ENCODE measurements around the gene GPSM3. TPM values are rescaled to one million over a fixed set of nuclear protein-coding genes. Genes with fewer than 3 reads are reported as not detected.

GPSM3 gene
- total RNA-seq, 1 experiment from 2014 or later, result 11.8 TPM

DNA sequence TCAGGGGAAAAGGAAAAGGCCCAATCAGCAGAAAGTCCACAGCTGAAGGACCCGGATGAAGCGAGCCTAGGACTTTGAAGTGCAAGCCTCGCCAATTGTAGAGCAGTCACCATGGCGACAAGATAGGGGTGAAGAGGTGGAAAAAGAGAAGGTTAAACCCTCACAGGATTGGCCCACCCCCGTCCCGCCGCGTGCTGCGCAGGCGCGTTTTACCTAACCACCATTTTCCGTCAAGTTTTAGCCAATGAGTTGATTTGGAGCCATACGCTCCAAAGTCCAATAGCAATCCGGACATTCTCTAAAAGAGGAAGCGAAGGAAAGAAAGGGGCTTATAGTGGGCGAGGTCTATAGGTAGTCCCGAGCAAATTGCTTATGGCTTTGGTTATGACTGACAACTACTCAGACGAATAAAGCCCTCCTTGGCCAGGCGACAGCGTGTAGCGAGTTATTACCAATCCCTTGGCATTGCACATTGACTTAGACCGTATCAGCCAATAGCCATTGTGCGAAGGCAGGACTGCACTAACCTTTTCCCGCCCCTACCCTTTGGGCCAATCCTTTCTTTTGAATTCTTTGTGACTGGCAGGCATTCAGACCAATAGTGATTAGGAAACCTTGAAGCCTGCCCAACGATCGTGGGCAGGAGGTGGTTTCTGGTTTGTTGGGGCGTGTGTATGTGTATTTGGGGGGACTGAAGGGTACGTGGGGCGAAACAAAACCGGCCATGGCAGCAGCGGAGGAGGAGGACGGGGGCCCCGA, 14.5 kb downstream of the GPSM3 start, which contains the start of gene RNF5:
RNF5 (plus strand) TSS at position 618 of the 759 bp plus-strand sequence; CDS start at position 725, 107 bp downstream.
- Histone ChIP-seq H3K4me2 (ENCODE audit: insufficient read depth, insufficient read length, low read length) (peak within 1 kb of the TSS; percentile 83), H4K8ac (replicated peaks; ENCODE audit: insufficient read length, low read depth, low read length) (no peak within 1 kb of the TSS), H2AK5ac (ENCODE audit: insufficient read length, low read length) (no peak within 1 kb of the TSS), H3K23me2 (ENCODE audit: insufficient read length, low read depth, low read length, poor library complexity, severe bottlenecking) (peaks cover 22% of the 10 kb centered on the region), H3K14ac (ENCODE audit: insufficient read depth, low read length) (peak within 1 kb of the TSS; percentile 86; the same call in 1 of the 2 replicates), H3K9me3 (ENCODE audit: control insufficient read depth, low read depth, low read length) (no peaks in the 10 kb centered on the region), H3K23ac (ENCODE audit: insufficient read length, low read depth, low read length) (no peak within 1 kb of the TSS), H2BK120ac (ENCODE audit: low read depth, low read length, poor library complexity, severe bottlenecking) (peak within 1 kb of the TSS; percentile 93), H3K79me2 (ENCODE audit: insufficient read depth, low read length) (peaks cover 20% of the 10 kb centered on the region; the same call in 1 of the 2 replicates), H3K4me1 (ENCODE audit: insufficient read depth, low read length) (peaks cover 7% of the 10 kb centered on the region), H2BK20ac (ENCODE audit: low read depth, low read length, poor library complexity, severe bottlenecking) (no peak within 1 kb of the TSS), H2BK12ac (ENCODE audit: insufficient read length, low read depth, low read length) (no peak within 1 kb of the TSS), H4K5ac (ENCODE audit: insufficient read length, low read depth, low read length) (peak within 1 kb of the TSS; percentile 28), H3K56ac (ENCODE audit: insufficient read length, low read depth, low read length) (no peak within 1 kb of the TSS), H4K91ac (ENCODE audit: insufficient read length, low read depth, low read length) (no peak within 1 kb of the TSS), H4K20me1 (ENCODE audit: control insufficient read depth, insufficient read depth, insufficient read length) (no peaks in the 10 kb centered on the region), H3K18ac (ENCODE audit: insufficient read length, low read depth, low read length) (peak within 1 kb of the TSS; percentile 90), H3K4ac (ENCODE audit: low read depth, low read length) (peak within 1 kb of the TSS; percentile 43; the same call in 1 of the 2 replicates), H2BK5ac (ENCODE audit: insufficient read length, low read length) (no peak within 1 kb of the TSS), H2AFZ (ENCODE audit: low read length) (no peak within 1 kb of the TSS), H3K79me1 (ENCODE audit: insufficient read depth, low read depth, low read length, poor library complexity, severe bottlenecking) (no peaks in the 10 kb centered on the region), H3K27ac (ENCODE audit: insufficient read length, low read depth, low read length) (peak within 1 kb of the TSS; percentile 68), H3K27me3 (ENCODE audit: insufficient read depth, low read length) (no peaks in the 10 kb centered on the region), H3K9ac (ENCODE audit: extremely low read depth, insufficient read length, low read length) (peak within 1 kb of the TSS; percentile 83), H2BK15ac (ENCODE audit: low read depth, low read length) (no peak within 1 kb of the TSS), H3T11ph (ENCODE audit: low read length) (no peak within 1 kb of the TSS)
- Mint-ChIP-seq H3K27me3 (ENCODE audit: low read depth) (no peaks in the 10 kb centered on the region; the same call in 1 of the 2 replicates), H3K4me3 (peak within 1 kb of the TSS; percentile 83 to 86), H3K4me1 (peaks cover 42 to 43% of the 10 kb centered on the region in 2 experiments), H3K9me3 (no peaks in the 10 kb centered on the region; a peak in 1 of 5 replicates), H3K27ac (peak within 1 kb of the TSS; percentile 98), H3K36me3 (ENCODE audit: insufficient read depth in 1 of 3, low read depth in 3 of 3) (peaks cover 22 to 43% (median 42%) of the 10 kb centered on the region in 3 experiments)
- TF ChIP-seq, protein P1, sequence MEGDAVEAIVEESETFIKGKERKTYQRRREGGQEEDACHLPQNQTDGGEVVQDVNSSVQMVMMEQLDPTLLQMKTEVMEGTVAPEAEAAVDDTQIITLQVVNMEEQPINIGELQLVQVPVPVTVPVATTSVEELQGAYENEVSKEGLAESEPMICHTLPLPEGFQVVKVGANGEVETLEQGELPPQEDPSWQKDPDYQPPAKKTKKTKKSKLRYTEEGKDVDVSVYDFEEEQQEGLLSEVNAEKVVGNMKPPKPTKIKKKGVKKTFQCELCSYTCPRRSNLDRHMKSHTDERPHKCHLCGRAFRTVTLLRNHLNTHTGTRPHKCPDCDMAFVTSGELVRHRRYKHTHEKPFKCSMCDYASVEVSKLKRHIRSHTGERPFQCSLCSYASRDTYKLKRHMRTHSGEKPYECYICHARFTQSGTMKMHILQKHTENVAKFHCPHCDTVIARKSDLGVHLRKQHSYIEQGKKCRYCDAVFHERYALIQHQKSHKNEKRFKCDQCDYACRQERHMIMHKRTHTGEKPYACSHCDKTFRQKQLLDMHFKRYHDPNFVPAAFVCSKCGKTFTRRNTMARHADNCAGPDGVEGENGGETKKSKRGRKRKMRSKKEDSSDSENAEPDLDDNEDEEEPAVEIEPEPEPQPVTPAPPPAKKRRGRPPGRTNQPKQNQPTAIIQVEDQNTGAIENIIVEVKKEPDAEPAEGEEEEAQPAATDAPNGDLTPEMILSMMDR (conservative IDR thresholded peaks at IDR 0.05), result no peak
- no CpG with 5 or more reads among the region's 33 CpGs for WGBS (ENCODE audit: extremely low coverage, insufficient read length, low lambda C conversion rate)
- peak; percentile 98 for DNase-seq

All from H9 (cell line).